ENCODE results near the gene SLC36A3. TPM values are rescaled to one million over a fixed set of nuclear protein-coding genes. Genes with fewer than 3 reads are reported as not detected.

Gene SLC36A3
- total RNA-seq, 3 donors from 2014 or later (not counting 1 experiment from before 2014, with no cell fraction given) = not detected

GRCh38 chr5:151233616-151234085, 69.9 kb downstream of the SLC36A3 start:
- Histone ChIP-seq H3K36me3 (ENCODE audit: control insufficient read depth, insufficient read depth, low read length) (no peaks in the 10 kb centered on the region), H3K4me3 (ENCODE audit: low read length) (no peak overlapping the region), H3K27ac (ENCODE audit: low read length) (no peak overlapping the region), H3K9me3 (ENCODE audit: control insufficient read depth, insufficient read depth, low read length) (no peaks in the 10 kb centered on the region), H3K4me1 (ENCODE audit: control insufficient read depth, insufficient read depth, low read length) (peaks cover 21% of the 10 kb centered on the region), H3K27me3 (ENCODE audit: control insufficient read depth, insufficient read depth, low read length) (no peaks in the 10 kb centered on the region)
- Mint-ChIP-seq H3K9me3 (no peaks in the 10 kb centered on the region), H3K4me1 (peaks cover 12% of the 10 kb centered on the region in 2 donors), H3K36me3 (no peaks in the 10 kb centered on the region), H3K4me3 (no peak overlapping the region), H3K27ac (no peak overlapping the region), H3K27me3 (ENCODE audit: low read depth in 2 of 2) (no peaks in the 10 kb centered on the region)
- ATAC-seq = no peak
- WGBS (ENCODE audit: insufficient coverage) = 64% methylated on average over 8 of the region's 8 CpGs
- intact Hi-C loops (cut with micrococcal nuclease) = loop anchor here (5.0 kb wide), 1 partner anchor 96 kb away; no protein-coding TSS in a partner anchor
- TF ChIP-seq CTCF (IDR thresholded peaks at IDR 0.05) = no peak
- no peak for DNase-seq

- H3K4me3 ChIP-seq (ENCODE audit: low read length) = no peak overlapping the region
- TF ChIP-seq CTCF (IDR thresholded peaks at IDR 0.05) = no peak
- H3K27ac Mint-ChIP-seq = no peak overlapping the region
- H3K9me3 ChIP-seq (ENCODE audit: control insufficient read depth, insufficient read depth, low read length) = no peaks in the 10 kb centered on the region
- DNase-seq = no peak
- no peak for ATAC-seq
- peaks cover 21% of the 10 kb centered on the region for H3K4me1 ChIP-seq (ENCODE audit: control insufficient read depth, insufficient read depth, low read length)
- peaks cover 12% of the 10 kb centered on the region in 2 donors for H3K4me1 Mint-ChIP-seq
- no peaks in the 10 kb centered on the region for H3K27me3 Mint-ChIP-seq (ENCODE audit: low read depth in 2 of 2)
- no peaks in the 10 kb centered on the region for H3K36me3 ChIP-seq (ENCODE audit: control insufficient read depth, insufficient read depth, low read length)
- intact Hi-C loops (cut with micrococcal nuclease) = loop anchor here (5.0 kb wide), 1 partner anchor 94 kb away; no protein-coding TSS in a partner anchor
- H3K4me3 Mint-ChIP-seq = no peak overlapping the region
- no peaks in the 10 kb centered on the region for H3K9me3 Mint-ChIP-seq
- no peak overlapping the region for H3K27ac ChIP-seq (ENCODE audit: low read length)
- H3K27me3 ChIP-seq (ENCODE audit: control insufficient read depth, insufficient read depth, low read length) = no peaks in the 10 kb centered on the region
- no peaks in the 10 kb centered on the region for H3K36me3 Mint-ChIP-seq
Measured at GRCh38 chr5:151231359-151231758, 72.2 kb downstream of the SLC36A3 start.

- H3K4me3 Mint-ChIP-seq = no peak overlapping the region
- no peak overlapping the region for H3K27ac Mint-ChIP-seq
- peaks cover 16% of the 10 kb centered on the region for H3K4me1 ChIP-seq (ENCODE audit: control insufficient read depth, insufficient read depth, low read length)
- no peaks in the 10 kb centered on the region for H3K27me3 ChIP-seq (ENCODE audit: control insufficient read depth, insufficient read depth, low read length)
- ATAC-seq = no peak
- intact Hi-C loops (cut with micrococcal nuclease) = loop anchor here (5.0 kb wide), 1 partner anchor 93 kb away; no protein-coding TSS in a partner anchor
- no peaks in the 10 kb centered on the region for H3K9me3 Mint-ChIP-seq
- no peaks in the 10 kb centered on the region for H3K27me3 Mint-ChIP-seq (ENCODE audit: low read depth in 2 of 2)
- H3K36me3 Mint-ChIP-seq = no peaks in the 10 kb centered on the region
- H3K36me3 ChIP-seq (ENCODE audit: control insufficient read depth, insufficient read depth, low read length) = no peaks in the 10 kb centered on the region
- 92% methylated on average over 6 of the region's 6 CpGs for WGBS (ENCODE audit: insufficient coverage)
- no peak overlapping the region for H3K27ac ChIP-seq (ENCODE audit: low read length)
- H3K9me3 ChIP-seq (ENCODE audit: control insufficient read depth, insufficient read depth, low read length) = no peaks in the 10 kb centered on the region
- H3K4me1 Mint-ChIP-seq = peaks cover 15 to 16% of the 10 kb centered on the region in 2 donors
- H3K4me3 ChIP-seq (ENCODE audit: low read length) = no peak overlapping the region
- DNase-seq = no peak
- TF ChIP-seq CTCF (IDR thresholded peaks at IDR 0.05) = no peak
Measured at GRCh38 chr5:151230048-151230680, 73.4 kb downstream of the SLC36A3 start.

GRCh38 chr5:151228986-151229385, 74.6 kb downstream of the SLC36A3 start:
- no peak for DNase-seq
- Mint-ChIP-seq H3K4me1 (peaks cover 13 to 15% of the 10 kb centered on the region in 2 donors), H3K27ac (no peak overlapping the region), H3K27me3 (ENCODE audit: low read depth in 2 of 2) (no peaks in the 10 kb centered on the region), H3K9me3 (no peaks in the 10 kb centered on the region), H3K36me3 (no peaks in the 10 kb centered on the region), H3K4me3 (no peak overlapping the region)
- no peaks in the 10 kb centered on the region for H3K9me3 ChIP-seq (ENCODE audit: control insufficient read depth, insufficient read depth, low read length)
- H3K36me3 ChIP-seq (ENCODE audit: control insufficient read depth, insufficient read depth, low read length) = no peaks in the 10 kb centered on the region
- peaks cover 13% of the 10 kb centered on the region for H3K4me1 ChIP-seq (ENCODE audit: control insufficient read depth, insufficient read depth, low read length)
- 83% methylated on average over 2 of the region's 2 CpGs for WGBS (ENCODE audit: insufficient coverage)
- H3K27ac ChIP-seq (ENCODE audit: low read length) = no peak overlapping the region
- intact Hi-C loops (cut with micrococcal nuclease) = no loop called here
- no peak overlapping the region for H3K4me3 ChIP-seq (ENCODE audit: low read length)
- H3K27me3 ChIP-seq (ENCODE audit: control insufficient read depth, insufficient read depth, low read length) = no peaks in the 10 kb centered on the region
- TF ChIP-seq CTCF (IDR thresholded peaks at IDR 0.05) = no peak
- ATAC-seq = no peak
